RCC 7860 (cell line): Measurements from ENCODE around the gene TRPC6.

Source experiments
- DNase-seq: peaks from one replicate; pipeline ENCODE4 v3.0.0-alpha.2; 2015; ENCODE audit warnings: low spot score
- FAIRE-seq: peaks from 2 replicates; lab custom pipeline; 2012; peaks lifted over from hg19 to GRCh38; lab: Jason Lieb, UNC

The TRPC6 gene

GRCh38 chr11:101583251-101584128 is at the start of gene TRPC6:
Gene TRPC6 (minus strand): TSS chr11:101584007. CDS start chr11:101583503, 504 bp downstream.
- DNase-seq (no peak), FAIRE-seq (no peak)

- no peak for DNase-seq
- no peak for FAIRE-seq
Observed at GRCh38 chr11:101620026-101620425, 36.2 kb upstream of the TRPC6 start.

DNA sequence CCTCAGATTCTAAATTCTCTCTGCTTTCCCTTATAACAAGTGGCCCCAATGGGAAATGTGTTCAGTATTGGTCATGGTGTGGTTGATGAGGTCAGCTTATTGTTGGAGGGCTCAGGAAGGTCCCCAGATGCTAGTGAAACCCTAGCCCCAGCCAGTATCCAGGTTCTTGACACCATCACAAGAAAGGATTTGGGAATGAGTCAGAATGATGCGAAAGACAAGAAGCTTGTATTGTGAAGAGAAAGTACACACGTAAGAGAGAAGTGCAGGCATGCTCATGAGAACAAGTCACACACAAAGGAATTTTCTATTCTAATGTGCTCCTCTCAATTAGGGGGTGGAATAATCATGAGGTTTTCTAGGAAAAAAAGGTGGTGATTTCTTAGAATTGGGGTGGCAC is 34.9 kb upstream of the TRPC6 start:
- DNase-seq (no peak), FAIRE-seq (no peak)

DNA sequence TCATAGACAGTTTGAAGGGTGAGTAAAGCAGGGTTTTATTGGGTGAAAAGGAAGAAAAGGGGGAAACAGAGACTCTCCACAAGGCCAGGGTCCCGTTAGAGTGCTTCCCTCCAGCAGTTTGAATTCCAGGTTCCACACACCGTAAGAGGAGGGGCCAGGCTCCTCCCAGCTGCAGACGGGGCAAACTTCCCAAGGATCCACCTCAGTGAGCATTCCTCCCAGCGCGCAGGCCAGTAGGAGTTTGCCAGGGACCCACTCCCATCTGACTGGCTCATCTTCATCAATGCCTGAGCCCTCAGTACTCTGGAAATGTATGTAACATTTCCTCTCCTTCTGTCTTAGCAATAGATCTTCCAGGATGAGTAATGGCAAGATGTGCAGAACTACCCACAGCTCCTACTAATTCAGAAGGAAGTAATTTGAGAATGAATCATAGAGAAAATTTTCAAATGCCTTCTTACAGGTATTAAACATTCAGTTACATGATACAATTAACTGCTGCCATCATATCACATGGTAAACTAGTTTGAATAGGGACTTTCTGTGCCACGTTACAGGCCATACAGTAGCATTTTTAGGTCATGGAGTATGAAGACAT is 34.0 kb upstream of the TRPC6 start:
- DNase-seq, result peak; percentile 21
- no peak for FAIRE-seq

DNA sequence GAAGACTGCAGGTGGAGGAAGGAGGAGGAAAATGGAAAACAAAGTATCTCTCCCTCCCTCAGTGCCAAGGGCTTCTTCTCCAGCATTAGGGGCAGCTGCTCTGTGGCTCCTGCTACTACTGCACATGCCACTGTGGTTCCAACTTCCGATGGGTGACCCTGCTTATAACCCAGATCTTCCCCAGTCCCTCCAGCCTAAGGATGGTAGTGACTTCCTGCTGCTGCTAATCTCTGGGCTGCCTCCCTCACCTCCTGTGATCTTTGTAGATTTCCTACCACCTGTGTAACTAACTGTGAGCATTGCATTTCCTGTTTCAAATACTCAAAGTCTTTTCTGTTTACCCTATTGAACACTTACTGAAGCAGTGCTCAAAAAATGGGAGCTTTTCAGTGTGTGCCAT is 28.7 kb upstream of the TRPC6 start:
- DNase-seq (no peak), FAIRE-seq (no peak)

- no peak for FAIRE-seq
Observed at GRCh38 chr11:101600924-101601323, 17.1 kb upstream of the TRPC6 start.

DNA sequence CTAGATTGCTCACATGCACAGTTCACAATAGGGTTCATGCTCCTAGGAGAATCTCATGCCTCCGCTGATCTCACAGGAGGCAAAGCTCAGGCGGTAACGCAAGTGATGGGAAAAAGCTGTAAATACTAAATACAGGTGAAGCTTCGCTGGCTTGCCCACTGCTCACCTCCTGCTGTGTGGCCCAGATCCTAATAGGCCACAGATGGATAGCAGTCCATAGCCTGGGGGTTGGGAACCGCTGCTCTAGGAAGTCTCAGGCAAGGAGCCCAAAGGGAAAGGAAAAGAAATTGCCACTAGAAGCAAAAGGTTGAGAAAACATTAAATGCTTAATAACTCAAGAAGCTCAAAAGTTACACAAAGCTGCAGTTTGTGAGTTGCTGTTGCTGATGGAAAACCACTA is 3.2 kb upstream of the TRPC6 start:
- DNase-seq (no peak), FAIRE-seq (no peak)

More at GRCh38 chr11:101600924-101601323, 17.1 kb upstream of the TRPC6 start:
- DNase-seq, result no peak

GRCh38 chr11:101584655-101585054 is 848 bp upstream of the TRPC6 start:
- DNase-seq, result no peak
- no peak for FAIRE-seq

DNA sequence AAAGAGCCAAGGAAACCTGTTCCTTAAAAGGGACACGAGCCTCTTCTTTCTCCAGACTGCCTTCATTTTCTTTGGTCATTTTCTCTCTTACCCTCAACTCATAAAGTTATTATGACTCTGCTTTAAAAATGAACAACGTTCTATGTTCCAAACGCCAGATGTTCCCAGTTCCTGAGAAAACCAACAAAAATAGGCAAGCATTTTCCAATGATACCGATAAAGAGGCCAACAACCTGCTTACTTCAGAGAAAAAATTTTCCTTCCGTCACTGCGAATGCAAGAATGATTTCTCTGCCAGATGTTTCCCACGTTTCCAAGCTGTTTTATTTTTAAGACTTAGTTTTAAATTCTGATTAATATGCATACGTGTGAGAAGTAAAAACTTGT is 315 bp upstream of the TRPC6 start:
- no peak for DNase-seq
- FAIRE-seq, result no peak

GRCh38 chr11:101582989-101583250 is 887 bp downstream of the TRPC6 start:
- DNase-seq (no peak), FAIRE-seq (no peak)

- FAIRE-seq (no peak), DNase-seq (no peak)
Observed at GRCh38 chr11:101582236-101582988, 1.4 kb downstream of the TRPC6 start.

DNA sequence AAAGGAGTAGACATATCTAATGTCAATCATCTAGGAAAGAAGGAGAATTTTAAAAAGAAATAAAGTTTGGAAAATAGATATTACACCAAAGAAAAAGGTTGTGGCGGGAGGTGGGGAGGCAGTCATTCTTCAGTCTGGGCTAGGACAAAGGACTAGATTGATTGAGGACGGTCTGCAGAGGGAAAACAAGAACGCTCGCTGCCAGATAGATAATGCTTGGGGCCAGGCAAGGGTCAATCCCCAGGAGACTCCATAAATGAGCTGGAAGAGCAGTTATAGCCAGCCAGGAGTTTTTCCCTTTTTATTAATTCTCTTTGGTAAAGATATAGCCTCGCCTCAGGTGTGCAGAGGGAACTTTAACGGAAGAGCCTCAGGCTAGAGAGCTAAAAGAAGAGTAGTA is 6.3 kb downstream of the TRPC6 start:
- no peak for DNase-seq
- no peak for FAIRE-seq

GRCh38 chr11:101576456-101576855 is 7.4 kb downstream of the TRPC6 start:
- DNase-seq (no peak), FAIRE-seq (no peak)

DNA sequence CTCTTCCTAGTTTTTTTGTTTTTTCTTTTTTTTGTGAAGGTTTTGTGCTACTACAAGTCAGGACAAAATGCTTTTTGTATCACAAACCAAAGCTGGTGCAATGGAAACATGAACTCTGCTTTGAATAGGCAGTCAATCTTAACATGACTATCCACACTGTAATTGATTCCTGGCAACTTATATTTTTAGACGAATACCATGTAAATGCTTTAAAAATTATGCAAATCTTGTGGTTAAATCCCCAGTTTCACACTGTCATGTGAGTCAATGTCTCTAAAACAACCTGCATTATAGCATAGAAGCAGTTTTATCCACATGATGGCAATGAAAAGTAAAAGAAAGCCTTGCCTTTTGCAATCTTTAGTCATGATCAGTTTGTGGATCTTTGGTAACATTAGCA is 8.9 kb downstream of the TRPC6 start:
- FAIRE-seq (no peak), DNase-seq (no peak)

DNA sequence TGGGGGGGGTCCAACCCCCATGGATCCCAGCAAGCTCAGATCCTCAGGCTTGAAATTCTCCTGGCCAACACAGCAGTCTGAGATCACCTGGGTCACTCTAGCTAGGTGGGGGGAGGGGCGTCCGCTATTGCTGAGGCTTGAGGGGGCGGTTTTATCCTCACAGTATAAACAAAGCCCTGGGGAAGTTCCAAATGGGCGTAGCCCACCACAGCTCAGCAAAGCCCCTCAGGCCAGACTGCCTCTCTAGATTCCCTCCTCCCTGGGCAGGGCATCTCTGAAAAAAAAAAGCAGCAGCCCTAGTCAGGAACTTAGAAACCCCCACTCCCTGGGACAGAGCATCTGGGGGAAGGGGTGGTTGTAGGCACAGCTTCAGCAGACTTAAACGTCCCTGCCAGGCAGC is 16.7 kb downstream of the TRPC6 start:
- FAIRE-seq (no peak), DNase-seq (no peak)

- DNase-seq, result no peak
- no peak for FAIRE-seq
Observed at GRCh38 chr11:101566626-101567025, 17.2 kb downstream of the TRPC6 start.

- FAIRE-seq (no peak), DNase-seq (no peak)
Observed at GRCh38 chr11:101563166-101563565, 20.6 kb downstream of the TRPC6 start.

DNA sequence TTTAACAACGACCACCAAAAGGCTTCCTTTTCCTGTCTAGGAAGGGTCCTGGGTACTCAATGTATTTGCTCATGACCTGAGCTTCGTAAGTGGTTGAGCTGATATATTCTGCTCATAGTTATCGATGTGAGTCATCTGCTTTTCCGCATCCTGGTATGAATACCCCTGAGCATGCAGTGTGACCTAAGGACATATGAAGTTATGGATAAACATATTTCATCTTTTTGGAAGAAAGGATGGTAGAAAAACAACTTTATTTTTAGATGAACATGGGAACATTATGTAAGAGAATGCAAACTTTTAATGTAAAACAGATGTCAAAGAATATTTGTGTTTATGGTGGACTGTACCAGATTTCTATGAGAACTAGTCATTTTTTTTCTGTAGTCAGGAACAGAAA is 28.4 kb downstream of the TRPC6 start:
- FAIRE-seq, result no peak
- DNase-seq, result no peak

DNA sequence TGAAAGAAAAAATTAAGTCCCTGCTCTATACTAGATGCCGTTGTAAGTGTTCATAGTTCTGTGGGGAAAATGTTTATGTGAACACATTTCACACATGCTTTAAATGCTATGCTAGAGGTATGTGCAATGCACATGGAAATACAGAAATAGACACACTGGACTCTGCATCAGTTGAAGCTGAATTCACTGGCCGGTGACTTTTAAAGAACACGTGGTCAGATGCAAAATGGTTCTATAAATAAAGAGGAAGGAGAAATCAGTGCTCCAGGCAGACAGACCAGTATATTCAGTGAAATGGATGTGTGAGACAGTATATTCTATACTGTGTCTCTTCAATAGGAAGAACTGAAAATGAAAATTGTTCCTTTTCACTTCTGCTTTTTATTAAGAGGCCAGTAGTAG is 29.9 kb downstream of the TRPC6 start:
- no peak for DNase-seq
- FAIRE-seq, result no peak

DNA sequence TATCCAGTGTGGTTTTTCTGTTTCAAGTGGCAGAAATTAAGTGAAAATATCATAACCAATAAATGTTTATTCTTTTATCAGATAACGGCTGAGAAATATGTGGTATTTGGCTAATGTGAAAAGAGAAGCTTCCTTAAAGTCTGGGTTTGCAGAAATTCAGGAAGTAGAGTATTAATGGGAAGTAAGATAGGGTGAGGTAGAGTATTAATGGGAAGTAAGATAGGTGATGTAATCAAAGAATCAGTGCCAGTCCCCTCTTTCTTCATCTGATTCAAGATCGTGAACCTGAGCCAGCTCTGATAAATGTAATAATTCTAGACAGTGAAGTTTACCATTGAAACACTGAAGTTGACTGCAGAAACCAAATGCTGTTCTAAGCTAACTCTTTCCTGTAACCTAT is 30.9 kb downstream of the TRPC6 start:
- DNase-seq (no peak), FAIRE-seq (no peak)

- DNase-seq (no peak), FAIRE-seq (no peak)
Observed at GRCh38 chr11:101528541-101528940, 55.3 kb downstream of the TRPC6 start.

DNA sequence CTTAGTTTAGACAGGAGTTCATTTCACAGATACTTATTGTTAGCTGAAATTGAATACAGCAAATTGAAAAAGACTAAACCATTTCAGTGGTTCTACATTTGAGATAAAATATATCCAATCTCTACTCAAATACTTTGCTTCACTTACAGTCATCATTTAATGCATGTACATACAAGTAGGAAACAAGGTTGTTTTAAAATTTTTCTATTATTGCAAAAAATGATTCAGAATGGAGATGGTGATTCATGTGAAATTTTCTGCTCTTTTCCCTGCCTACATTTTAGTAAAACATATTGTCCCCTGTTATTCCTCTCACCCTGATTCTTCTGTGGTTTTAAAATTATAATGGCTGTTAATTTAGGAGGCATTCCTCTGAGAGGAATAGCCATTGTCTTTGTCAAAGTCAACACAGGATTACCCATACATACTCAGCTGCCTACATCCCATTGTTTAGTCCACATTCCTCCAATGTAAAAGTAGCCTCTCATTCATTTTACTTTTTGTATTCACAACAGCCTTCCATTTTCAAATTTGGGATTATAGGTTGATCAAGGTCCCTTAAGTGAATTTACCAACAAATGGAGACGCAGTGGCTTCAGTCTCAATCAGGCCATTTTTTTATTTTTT is 60.1 kb downstream of the TRPC6 start:
- DNase-seq, result no peak
- FAIRE-seq, result no peak
